ENCODE results near the gene LMX1B.

LMX1B gene

GRCh38 chr9:126738553-126738952, 124.8 kb downstream of the LMX1B start:
- DNase-seq (ENCODE audit: low read depth) = no peak
- TF ChIP-seq CTCF (conservative IDR thresholded peaks at IDR 0.05; ENCODE audit: low read depth, low read length) = no peak
- no peak overlapping the region for H3K4me3 ChIP-seq (ENCODE audit: low read length)

GRCh38 chr9:126743041-126743440, 129.3 kb downstream of the LMX1B start:
- H3K4me3 ChIP-seq (ENCODE audit: low read length) = no peak overlapping the region
- no peak for DNase-seq (ENCODE audit: low read depth)
- no peak for TF ChIP-seq CTCF (conservative IDR thresholded peaks at IDR 0.05; ENCODE audit: low read depth, low read length)

- no peak for TF ChIP-seq CTCF (conservative IDR thresholded peaks at IDR 0.05; ENCODE audit: low read depth, low read length)
- no peak for DNase-seq (ENCODE audit: low read depth)
- H3K4me3 ChIP-seq (ENCODE audit: low read length) = no peak overlapping the region
These were observed 132.1 kb downstream of the LMX1B start for GRCh38 chr9:126745574-126746411.

Data from retinal pigment epithelial cell (primary cell).